Activated naive CD4-positive, alpha-beta T cell treated with anti-CD3 and anti-CD28 coated beads, Interleukin-2, amount 10 ng/mL, durations not matched to agents 7 days and 5 days (primary cell): Measurements from ENCODE around the gene CACTIN.
"Not testable (repeated sequence)": the region's sequence is repeated elsewhere in the genome, so short reads cannot be mapped to it uniquely, and the experiment has no call there.

Source experiments
- CTCF ChIA-PET: fragments of 350-600 bp; sonication (Branson Sonifier 250); formaldehyde crosslinking; loops from one replicate; lab custom pipeline; 2021; ENCODE audit warnings: antibody characterized with exemption; lab: Charles Lee
- DNase-seq: peaks from one replicate; pipeline ENCODE4 v3.0.0-alpha.2; 2020
- H3K27ac Mint-ChIP-seq: one replicate; pipeline ENCODE4 v1.8.0; 2021; ENCODE audit warnings: mild to moderate bottlenecking, moderate library complexity, mixed read lengths
- H3K27me3 Mint-ChIP-seq: one replicate; pipeline ENCODE4 v1.8.0; 2021; ENCODE audit warnings: mild to moderate bottlenecking, mixed read lengths
- H3K36me3 Mint-ChIP-seq: one replicate; pipeline ENCODE4 v1.8.0; 2021; ENCODE audit warnings: mixed read lengths
- H3K4me1 Mint-ChIP-seq: one replicate; pipeline ENCODE4 v1.8.0; 2021; ENCODE audit warnings: mixed read lengths
- H3K4me3 Mint-ChIP-seq: one replicate; pipeline ENCODE4 v1.8.0; 2021; ENCODE audit warnings: mild to moderate bottlenecking, moderate library complexity, mixed read lengths
- H3K9me3 Mint-ChIP-seq: one replicate; pipeline ENCODE4 v1.8.0; 2021; ENCODE audit warnings: mixed read lengths

Gene CACTIN

DNA sequence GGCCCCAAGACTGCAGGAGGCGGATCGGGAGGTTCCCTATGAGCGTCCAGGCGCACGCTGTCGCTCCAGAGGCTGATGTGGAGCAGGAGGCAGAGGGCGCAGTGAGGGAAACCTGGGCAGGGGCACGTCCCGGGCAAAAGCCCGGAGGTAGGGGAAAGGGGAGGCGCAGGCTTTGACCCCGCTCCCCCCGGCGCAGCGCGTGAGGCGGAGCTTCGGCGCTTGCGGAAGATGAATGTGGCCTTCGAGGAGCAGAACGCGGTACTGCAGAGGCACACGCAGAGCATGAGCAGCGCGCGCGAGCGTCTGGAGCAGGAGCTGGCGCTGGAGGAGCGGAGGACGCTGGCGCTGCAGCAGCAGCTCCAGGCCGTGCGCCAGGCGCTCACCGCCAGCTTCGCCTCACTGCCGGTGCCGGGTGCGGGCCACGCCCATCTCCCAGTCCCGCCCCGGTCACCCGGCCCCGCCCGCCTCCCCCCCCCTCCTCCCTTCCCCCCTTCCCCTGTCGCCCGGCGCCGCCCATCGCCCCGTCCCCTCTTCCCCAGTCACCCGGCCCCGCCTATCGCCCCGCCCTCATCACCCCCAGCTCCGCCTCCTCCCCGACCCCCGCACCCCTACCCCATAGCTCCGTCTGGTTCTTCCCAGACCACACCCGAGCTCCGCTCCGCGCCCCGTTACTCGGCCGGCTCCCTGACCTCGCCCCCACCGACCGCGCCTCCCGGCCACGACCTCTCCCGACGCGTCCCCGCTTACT, 49.7 kb downstream of the CACTIN start:
- no peak for DNase-seq
- H3K4me3 Mint-ChIP-seq: no peak overlapping the region
- no peak overlapping the region for H3K27ac Mint-ChIP-seq
- peaks cover 16% of the 10 kb centered on the region for H3K4me1 Mint-ChIP-seq
- peaks cover 13% of the 10 kb centered on the region for H3K36me3 Mint-ChIP-seq
- H3K9me3 Mint-ChIP-seq: no peaks in the 10 kb centered on the region
- H3K27me3 Mint-ChIP-seq: no peaks in the 10 kb centered on the region
- CTCF ChIA-PET: no interaction called here

DNA sequence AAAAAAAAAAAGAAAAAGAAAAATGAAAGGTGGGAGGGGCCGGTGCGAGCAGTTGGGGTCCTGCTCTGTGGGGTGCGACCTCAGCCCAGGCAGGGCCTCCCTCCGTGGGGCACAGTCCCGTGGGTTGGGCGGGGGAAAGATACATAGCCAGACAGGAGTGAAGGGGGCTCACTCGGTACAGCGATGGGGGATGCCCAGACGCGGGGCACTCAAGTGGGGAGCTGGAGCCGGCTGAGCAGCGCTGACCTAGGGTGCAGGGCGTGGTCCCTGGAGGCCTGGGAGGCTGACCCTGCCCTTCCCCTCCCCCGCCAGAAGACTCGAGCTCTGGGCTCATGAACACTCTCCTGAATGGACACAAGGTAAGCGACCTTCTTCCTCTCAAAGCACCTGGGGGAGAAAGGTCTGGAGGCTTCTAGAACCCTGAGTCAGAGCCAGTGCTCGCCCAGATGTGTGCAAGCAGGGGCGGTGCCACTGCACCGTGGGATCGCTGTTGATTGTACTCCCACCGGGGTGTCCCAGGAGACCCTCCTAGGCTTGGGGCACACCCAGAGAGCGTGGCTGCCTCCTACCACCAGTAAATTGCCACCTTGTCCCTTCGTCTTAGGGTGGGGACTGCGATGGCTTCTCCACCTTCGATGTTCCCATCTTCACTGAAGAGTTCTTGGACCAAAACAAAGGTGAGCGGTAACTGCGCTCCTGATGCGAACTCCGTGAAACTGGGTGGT, 50.5 kb downstream of the CACTIN start:
- Mint-ChIP-seq H3K9me3 (no peaks in the 10 kb centered on the region), H3K27ac (no peak overlapping the region), H3K36me3 (peaks cover 13% of the 10 kb centered on the region), H3K4me3 (no peak overlapping the region), H3K4me1 (peaks cover 20% of the 10 kb centered on the region), H3K27me3 (no peaks in the 10 kb centered on the region)
- CTCF ChIA-PET: no interaction called here
- no peak for DNase-seq

DNA sequence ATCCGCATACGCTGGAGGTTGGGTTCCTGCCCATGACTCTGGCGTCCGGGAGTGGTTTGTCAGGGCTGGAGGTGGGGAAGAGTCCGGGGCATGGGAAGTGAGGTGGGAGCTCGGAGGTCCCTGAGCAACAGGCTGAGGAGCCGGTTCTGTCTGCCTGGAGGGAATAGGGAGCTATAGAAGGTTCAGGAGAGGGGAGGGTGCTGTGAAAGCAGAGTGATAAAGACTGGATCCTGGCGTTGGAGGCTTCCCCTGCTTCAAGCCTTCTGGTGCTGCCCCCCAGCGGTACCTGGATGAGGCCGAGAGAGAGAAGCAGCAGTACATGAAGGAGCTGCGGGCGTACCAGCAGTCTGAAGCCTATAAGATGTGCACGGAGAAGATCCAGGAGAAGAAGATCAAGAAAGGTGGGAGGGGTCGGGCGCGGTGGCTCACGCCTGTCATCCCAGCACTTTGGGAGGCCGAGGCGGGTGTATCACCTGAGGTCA, 51.3 kb downstream of the CACTIN start:
- DNase-seq: peak; percentile 41
- Mint-ChIP-seq H3K27ac (peak overlapping the region; percentile 49), H3K4me1 (peaks cover 20% of the 10 kb centered on the region), H3K4me3 (peak overlapping the region; percentile 33), H3K9me3 (no peaks in the 10 kb centered on the region), H3K27me3 (no peaks in the 10 kb centered on the region), H3K36me3 (peaks cover 13% of the 10 kb centered on the region)
- CTCF ChIA-PET: interaction anchor here (0.7 kb wide), 1 partner anchor 118 kb away, joined by 3 read pairs; no protein-coding TSS in a partner anchor

DNA sequence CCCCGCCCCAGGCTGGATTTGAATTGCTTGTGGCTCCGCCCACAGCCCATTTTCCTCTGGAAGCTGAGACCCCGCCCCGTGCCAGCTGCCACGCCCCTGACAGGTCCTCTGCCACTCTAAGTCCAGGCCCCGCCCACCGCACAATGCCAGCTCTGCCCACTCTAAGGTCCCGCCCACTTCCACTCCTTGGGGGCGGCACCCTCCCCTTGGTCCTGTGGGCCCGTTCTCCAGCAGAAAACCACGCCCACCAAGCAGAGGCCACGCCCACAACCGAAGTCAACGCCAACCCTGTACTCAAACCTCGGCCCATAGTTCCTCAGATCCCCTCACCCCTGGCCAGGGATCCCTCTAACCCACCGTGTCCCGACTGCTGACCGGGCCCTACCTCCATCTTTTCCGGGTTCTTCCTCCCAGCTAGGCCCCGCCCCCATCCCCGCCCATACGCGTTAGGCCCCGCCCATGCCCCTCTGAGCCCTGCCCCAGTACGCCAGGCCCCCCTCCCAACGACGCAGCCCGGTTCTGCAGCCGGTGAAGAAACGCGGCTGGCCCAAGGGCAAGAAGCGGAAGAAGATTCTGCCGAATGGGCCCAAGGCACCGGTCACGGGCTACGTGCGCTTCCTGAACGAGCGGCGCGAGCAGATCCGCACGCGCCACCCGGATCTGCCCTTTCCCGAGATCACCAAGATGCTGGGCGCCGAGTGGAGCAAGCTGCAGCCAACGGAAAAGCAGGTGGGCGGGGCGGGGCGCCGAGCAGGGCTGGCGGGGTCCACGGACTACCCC, 52.5 kb downstream of the CACTIN start:
- Mint-ChIP-seq H3K36me3 (peaks cover 13% of the 10 kb centered on the region), H3K27ac (peak overlapping the region; percentile 78), H3K27me3 (no peaks in the 10 kb centered on the region), H3K9me3 (no peaks in the 10 kb centered on the region), H3K4me1 (peaks cover 20% of the 10 kb centered on the region), H3K4me3 (peak overlapping the region; percentile 70)
- CTCF ChIA-PET: interaction anchor here (0.6 to 1.4 kb wide), 2 partner anchors 13 to 29 kb away, joined by 3 read pairs; no protein-coding TSS in a partner anchor
- DNase-seq: peak; percentile 95

DNA sequence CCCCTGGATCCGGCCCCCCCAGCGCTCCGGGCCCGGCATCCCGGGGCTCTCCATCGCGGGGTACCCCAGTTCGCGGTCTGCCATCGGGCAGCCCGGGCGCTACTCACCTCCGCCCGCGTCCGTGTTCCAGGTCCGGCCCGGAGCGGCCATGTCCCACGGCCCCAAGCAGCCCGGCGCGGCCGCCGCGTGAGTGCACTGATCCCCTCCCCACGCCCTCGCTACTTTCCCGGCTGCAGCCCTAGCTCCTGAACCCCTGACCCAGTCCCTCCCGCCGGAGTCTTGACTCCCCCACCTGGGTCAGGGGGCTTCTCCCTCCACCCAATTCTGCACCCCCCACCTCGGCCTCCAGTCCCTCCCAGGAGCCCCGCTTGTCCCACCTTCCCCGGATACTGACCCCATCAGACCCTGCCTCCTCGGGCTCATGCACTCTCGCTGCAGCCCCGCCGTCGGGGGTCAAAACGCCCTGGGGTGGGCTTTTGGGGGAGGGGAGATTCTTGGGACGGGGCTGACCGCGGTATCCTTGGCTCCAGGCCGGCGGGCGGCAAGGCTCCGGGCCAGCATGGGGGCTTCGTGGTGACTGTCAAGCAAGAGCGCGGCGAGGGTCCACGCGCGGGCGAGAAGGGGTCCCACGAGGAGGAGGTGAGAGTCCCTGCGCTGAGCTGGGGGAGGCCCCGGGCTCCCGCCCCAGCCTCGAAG, 53.3 kb downstream of the CACTIN start:
- no peak for DNase-seq
- Mint-ChIP-seq H3K4me1 (peaks cover 20% of the 10 kb centered on the region), H3K4me3 (peak overlapping the region; percentile 70), H3K27me3 (no peaks in the 10 kb centered on the region), H3K27ac (peak overlapping the region; percentile 78), H3K36me3 (peaks cover 13% of the 10 kb centered on the region), H3K9me3 (no peaks in the 10 kb centered on the region)
- CTCF ChIA-PET: interaction anchor here (0.6 to 1.4 kb wide), 2 partner anchors 14 to 28 kb away, joined by 3 read pairs; no protein-coding TSS in a partner anchor

DNA sequence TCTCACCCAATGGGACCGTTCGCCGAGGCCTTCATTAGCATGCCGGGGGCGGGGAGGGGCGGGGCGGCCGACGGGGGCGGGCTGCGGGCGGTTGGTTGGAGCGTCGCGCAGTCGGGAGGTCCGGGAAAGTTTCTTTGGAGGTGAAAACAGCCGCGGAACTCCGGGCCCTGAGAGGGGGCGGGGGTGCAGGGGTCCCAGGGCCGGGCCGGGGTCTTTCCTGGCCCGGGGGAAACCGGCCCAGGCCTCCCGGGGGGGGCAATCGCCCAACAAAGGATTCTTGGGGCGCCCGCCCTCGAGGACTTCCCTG, 53.8 kb downstream of the CACTIN start, which contains the start of gene HMG20B:
TSS of gene HMG20B (plus strand) at position 90 of the 307 bp plus-strand sequence. CDS start 366 bp downstream, outside the sequence.
- no peak for DNase-seq
- CTCF ChIA-PET: interaction anchor here (1.4 kb wide), 1 partner anchor 14 kb away, joined by 3 read pairs; no protein-coding TSS in a partner anchor
- no peaks in the 10 kb centered on the region for H3K27me3 Mint-ChIP-seq
- H3K4me1 Mint-ChIP-seq: peaks cover 20% of the 10 kb centered on the region
- no peaks in the 10 kb centered on the region for H3K9me3 Mint-ChIP-seq
- H3K36me3 Mint-ChIP-seq: peaks cover 13% of the 10 kb centered on the region
- H3K4me3 Mint-ChIP-seq: peak within 1 kb of the TSS; percentile 70
- H3K27ac Mint-ChIP-seq: peak within 1 kb of the TSS; percentile 78

- Mint-ChIP-seq H3K4me1 (peaks cover 20% of the 10 kb centered on the region), H3K36me3 (peaks cover 13% of the 10 kb centered on the region)
- DNase-seq: peak; percentile 100
These were observed 54.3 kb downstream of the CACTIN start for GRCh38 chr19:3572132-3572854.

DNA sequence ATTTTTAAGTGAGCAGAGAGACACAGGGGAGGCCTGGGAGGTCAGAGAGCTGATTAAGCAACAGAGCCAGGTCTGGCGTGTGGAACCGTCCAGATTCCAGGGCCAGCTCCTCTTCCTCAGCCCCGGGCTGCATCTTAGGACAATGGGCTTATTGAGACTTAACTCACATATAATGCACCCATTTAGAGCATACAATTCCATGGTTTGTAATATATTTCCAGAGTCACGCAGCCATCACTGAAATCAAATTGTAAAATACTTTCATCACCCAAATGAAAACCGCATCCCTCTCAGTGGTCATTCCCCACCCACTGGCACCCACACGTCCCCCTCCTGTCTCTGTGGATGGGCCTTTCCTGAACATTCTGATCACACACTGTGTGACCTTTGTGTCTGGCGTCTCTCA, 56.0 kb downstream of the CACTIN start:
- no peak overlapping the region for H3K4me3 Mint-ChIP-seq
- no peak overlapping the region for H3K27ac Mint-ChIP-seq

More at GRCh38 chr19:3572132-3572854, 54.3 kb downstream of the CACTIN start:
- H3K27me3 Mint-ChIP-seq: no peaks in the 10 kb centered on the region
- H3K9me3 Mint-ChIP-seq: no peaks in the 10 kb centered on the region
- H3K4me3 Mint-ChIP-seq: peak overlapping the region; percentile 70
- CTCF ChIA-PET: no interaction called here
- H3K27ac Mint-ChIP-seq: peak overlapping the region; percentile 53

GRCh38 chr19:3570042-3570441, 56.5 kb downstream of the CACTIN start:
- DNase-seq, H3K9me3 Mint-ChIP-seq, CTCF ChIA-PET: not testable (repeated sequence)

More for the DNA sequence above, 56.0 kb downstream of the CACTIN start:
- H3K36me3 Mint-ChIP-seq: peaks cover 11% of the 10 kb centered on the region
- no peaks in the 10 kb centered on the region for H3K9me3 Mint-ChIP-seq
- no peak for DNase-seq
- CTCF ChIA-PET: no interaction called here
- no peaks in the 10 kb centered on the region for H3K27me3 Mint-ChIP-seq
- peaks cover 20% of the 10 kb centered on the region for H3K4me1 Mint-ChIP-seq

DNA sequence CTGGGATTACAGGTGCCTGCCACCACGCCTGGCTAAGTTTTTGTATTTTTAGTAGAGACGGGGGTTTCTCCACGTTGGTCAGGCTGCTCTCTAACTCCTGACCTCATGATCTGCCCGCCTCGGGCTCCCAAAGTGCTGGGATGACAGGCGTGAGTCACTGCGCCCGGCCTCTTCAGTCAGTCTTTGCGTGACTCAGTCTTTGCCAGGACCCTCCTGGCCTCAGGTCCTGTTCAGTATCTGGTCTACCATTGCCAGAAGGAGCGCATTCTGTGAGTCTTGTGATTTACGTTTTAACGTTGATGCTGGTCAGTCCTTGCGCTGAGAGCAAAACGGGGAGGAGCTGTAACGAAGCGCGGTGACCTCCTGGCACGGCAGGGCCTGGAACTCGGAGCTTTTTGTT, 61.5 kb downstream of the CACTIN start:
- H3K36me3 Mint-ChIP-seq: no peaks in the 10 kb centered on the region
- no peak overlapping the region for H3K27ac Mint-ChIP-seq
- CTCF ChIA-PET: no interaction called here
- DNase-seq: no peak
- no peaks in the 10 kb centered on the region for H3K9me3 Mint-ChIP-seq
- H3K27me3 Mint-ChIP-seq: peaks cover 4% of the 10 kb centered on the region
- H3K4me1 Mint-ChIP-seq: no peaks in the 10 kb centered on the region
- no peak overlapping the region for H3K4me3 Mint-ChIP-seq

More at GRCh38 chr19:3570042-3570441, 56.5 kb downstream of the CACTIN start:
- H3K4me3 Mint-ChIP-seq, H3K27me3 Mint-ChIP-seq, H3K27ac Mint-ChIP-seq, H3K36me3 Mint-ChIP-seq: not testable (repeated sequence)
- peaks cover 17% of the 10 kb centered on the region for H3K4me1 Mint-ChIP-seq

DNA sequence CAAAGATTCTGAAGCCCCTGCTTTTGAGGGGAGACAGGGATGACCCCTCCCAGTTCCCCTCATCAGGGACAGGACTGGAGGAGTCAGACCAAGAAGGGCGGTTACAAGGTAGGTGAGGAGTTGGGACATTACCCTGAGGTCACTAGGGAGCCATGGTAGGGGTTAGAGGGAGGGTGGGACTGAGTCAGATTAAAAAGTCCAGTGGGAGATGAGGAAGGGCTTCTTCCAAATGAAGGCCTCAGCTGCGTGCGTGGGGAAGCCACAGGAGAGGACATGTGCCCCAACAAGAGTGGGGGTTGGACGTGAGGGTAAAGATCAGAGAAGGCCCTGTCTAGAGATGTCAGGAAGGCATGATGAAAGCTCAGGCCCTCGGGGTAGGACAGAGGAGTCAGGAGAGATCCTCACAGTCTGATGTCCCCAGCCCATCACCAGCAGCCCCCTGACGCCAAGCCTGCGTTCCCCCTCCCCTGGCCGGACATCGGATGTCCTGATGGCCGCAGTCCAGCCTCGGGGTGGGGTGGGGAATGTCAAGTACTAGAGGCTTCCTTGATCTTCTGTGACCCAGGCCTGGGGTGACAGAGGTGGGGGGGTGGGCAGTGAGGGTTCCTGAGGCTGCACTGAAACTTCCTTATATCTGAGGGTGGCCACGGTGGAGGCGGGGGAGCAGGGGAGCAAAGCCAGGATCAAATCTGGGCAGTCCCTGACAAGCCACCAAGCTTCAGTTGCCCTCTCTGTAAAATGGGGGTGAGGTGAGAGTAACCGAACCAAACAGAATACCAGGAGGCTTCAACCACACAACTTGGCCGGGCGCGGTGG, 62.7 kb downstream of the CACTIN start:
- H3K27me3 Mint-ChIP-seq: peaks cover 4% of the 10 kb centered on the region
- H3K36me3 Mint-ChIP-seq: no peaks in the 10 kb centered on the region
- no peaks in the 10 kb centered on the region for H3K9me3 Mint-ChIP-seq
- CTCF ChIA-PET: no interaction called here
- no peak overlapping the region for H3K27ac Mint-ChIP-seq
- peaks cover under 1% of the 10 kb centered on the region for H3K4me1 Mint-ChIP-seq
- H3K4me3 Mint-ChIP-seq: no peak overlapping the region
- no peak for DNase-seq
